Urothelium cell line (cell line): ENCODE data around the gene ZNF532.
"Not testable (repeated sequence)": the region's sequence is repeated elsewhere in the genome, so short reads cannot be mapped to it uniquely, and the experiment has no call there.

Source experiments
- DNase-seq: peaks from one replicate; pipeline ENCODE4 v3.0.0; 2011; ENCODE audit warnings: low spot score, mixed read lengths
- FAIRE-seq: peaks from 2 replicates; lab custom pipeline; 2011; peaks lifted over from hg19 to GRCh38; lab: Jason Lieb, UNC

The ZNF532 gene

GRCh38 chr18:58847383-58848071 is 17.1 kb upstream of the ZNF532 start:
- DNase-seq (no peak), FAIRE-seq (no peak)

- DNase-seq = no peak
- FAIRE-seq = no peak
Observed at GRCh38 chr18:58848685-58849084, 16.0 kb upstream of the ZNF532 start.

GRCh38 chr18:58850786-58851469 is 13.7 kb upstream of the ZNF532 start:
- FAIRE-seq (no peak), DNase-seq (no peak)

GRCh38 chr18:58851856-58852255 is 12.8 kb upstream of the ZNF532 start:
- FAIRE-seq (no peak), DNase-seq (no peak)

DNA sequence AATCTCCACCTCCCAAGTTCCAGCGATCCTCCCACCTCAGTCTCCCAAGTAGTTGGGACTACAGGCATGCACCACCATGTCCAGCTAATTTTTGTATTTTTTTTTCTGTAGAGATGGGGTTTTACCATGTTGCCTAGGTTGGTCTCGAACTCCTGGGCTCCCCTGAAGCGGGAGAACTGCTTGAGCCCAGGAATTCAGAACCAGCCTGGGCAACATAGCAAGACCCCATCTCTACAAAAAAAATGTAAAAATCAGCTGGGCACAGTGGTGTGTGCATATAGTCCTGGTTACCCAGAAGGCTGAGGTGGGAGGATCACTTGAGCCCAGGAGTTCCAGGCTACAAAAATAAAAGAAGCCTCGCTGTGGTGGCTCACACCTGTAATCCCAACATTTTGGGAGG is 12.0 kb upstream of the ZNF532 start:
- DNase-seq (no peak), FAIRE-seq (no peak)

DNA sequence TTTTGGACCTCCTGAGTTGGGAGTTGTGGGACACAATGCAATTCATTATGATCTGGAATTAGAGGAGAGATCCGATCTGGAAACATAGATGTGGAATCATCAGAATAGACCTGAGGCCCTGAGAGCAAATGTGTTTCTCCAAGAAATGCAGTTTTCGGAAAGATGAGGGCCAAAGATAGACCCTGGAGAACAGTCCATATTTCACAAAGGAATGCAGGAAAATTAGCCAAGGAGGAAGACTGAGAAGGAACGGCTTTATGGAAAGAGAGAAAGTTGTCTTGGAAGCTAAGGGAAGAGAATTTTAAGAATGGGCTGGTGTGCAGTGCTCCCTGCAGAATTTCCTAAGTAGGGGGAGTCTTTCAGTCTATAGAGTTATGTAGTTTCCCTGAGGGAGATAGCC is 11.1 kb upstream of the ZNF532 start:
- DNase-seq = no peak

DNA sequence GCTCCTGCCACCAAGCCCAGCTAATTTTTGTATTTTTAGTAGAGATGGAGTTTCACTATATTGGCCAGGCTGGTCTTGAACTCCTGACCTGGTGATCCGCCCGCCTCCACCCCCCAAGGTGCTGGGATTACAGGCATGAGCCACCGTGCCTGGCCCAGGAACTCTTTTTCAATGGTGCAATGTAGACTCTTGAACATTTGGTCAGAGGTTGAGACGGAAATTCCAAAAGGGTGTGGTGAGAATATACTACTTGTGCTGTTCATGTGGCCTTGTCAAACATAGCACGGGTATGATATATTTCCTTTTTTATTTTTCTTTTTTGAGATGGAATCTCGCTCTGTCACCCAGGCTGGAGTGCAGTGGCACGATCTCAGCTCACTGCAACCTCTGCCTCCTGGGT is 9.2 kb upstream of the ZNF532 start:
- FAIRE-seq, DNase-seq: not testable (repeated sequence)

More for the DNA sequence above, 11.1 kb upstream of the ZNF532 start:
- no peak for FAIRE-seq

- FAIRE-seq = peak; percentile 37
- no peak for DNase-seq
Observed at GRCh38 chr18:58856881-58857280, 7.8 kb upstream of the ZNF532 start.

DNA sequence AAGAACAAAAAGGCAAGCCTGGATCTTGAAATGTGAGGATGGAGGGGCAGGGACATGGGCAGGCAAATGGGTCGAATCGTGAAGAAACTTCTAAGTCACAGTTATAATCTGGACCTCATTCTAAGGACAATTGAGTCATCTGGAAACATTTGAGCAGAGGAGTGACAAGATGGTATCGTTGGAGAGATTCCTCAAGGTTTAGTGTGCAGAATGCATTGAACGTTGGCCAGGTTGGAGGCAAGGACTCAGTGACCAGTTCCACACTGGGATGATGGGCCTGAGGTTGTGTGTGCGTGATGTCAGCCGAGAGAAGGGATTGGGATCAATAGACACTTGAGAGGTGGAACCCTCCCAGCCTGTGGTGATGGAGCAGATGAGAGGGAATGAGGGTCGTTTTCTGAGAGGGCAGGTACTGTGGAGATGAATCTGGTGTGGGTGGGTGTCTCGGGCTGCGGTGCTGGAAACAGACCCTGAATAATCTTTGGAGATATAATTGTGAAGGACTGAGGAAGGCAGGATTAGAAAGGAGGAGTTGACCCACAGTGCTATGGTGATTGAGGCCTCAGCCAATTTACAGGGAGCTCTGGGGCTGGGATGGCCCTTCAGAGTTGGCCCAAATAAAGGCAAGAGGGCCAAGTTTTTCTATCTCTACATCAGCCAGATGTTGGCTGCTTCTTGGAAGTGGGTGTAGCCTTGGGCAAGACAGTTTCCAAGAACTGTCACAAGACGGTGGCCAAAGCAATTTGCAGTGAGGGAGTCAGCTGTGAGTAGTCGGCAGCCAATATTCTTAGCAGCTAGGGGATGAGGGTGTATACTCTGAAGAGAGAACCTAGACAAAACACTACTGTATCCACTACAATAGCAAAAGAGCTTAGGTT is 5.8 kb upstream of the ZNF532 start:
- DNase-seq (no peak), FAIRE-seq (no peak)

DNA sequence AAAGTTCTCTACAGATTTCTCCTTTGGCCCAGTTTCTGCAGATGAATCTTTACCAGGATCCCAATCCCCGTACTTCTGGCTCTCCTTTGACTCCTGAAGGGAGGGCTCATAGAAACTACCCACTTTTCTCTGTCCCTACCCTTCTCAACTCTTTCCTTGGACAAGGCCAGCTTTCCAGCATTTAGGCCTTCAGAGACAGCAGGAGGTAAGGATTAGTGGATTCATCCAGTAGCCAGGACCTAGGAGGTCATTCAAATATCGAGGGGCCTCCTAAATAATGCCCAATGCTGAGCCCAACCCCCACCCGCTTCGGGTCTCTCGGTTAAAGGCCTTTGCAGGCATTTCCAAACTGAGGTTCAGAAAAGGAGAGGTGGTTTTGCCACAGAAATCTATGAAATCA is 4.8 kb upstream of the ZNF532 start:
- DNase-seq = no peak
- FAIRE-seq = no peak

- DNase-seq (no peak), FAIRE-seq (no peak)
Observed at GRCh38 chr18:58860747-58861231, 3.9 kb upstream of the ZNF532 start.

DNA sequence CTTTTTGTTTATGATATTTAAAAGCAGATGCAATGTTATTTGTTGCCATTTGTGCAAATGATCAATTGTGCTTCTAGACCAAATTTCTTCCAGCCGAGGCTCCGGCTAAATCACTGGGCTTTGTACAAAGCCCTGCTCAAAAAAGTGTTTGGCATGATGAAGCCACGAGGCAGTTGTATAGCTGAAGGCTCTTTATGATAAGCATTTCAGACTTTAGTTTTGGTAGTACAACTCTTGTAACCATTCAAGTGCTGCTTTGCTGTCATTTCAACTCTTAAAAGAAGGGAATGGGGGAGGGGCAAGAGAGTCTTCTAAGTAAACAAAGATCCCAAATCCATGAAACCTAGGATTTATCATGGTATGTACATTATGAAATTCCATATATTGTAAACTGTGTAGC is 3.3 kb upstream of the ZNF532 start:
- DNase-seq = no peak
- no peak for FAIRE-seq

GRCh38 chr18:58861861-58862301 is 2.8 kb upstream of the ZNF532 start:
- DNase-seq = no peak
- no peak for FAIRE-seq

- DNase-seq = no peak
- no peak for FAIRE-seq
Observed at GRCh38 chr18:58862356-58862755, 2.3 kb upstream of the ZNF532 start.

GRCh38 chr18:58862851-58863538 is 1.7 kb upstream of the ZNF532 start:
- DNase-seq (peak; percentile 25), FAIRE-seq (no peak)

DNA sequence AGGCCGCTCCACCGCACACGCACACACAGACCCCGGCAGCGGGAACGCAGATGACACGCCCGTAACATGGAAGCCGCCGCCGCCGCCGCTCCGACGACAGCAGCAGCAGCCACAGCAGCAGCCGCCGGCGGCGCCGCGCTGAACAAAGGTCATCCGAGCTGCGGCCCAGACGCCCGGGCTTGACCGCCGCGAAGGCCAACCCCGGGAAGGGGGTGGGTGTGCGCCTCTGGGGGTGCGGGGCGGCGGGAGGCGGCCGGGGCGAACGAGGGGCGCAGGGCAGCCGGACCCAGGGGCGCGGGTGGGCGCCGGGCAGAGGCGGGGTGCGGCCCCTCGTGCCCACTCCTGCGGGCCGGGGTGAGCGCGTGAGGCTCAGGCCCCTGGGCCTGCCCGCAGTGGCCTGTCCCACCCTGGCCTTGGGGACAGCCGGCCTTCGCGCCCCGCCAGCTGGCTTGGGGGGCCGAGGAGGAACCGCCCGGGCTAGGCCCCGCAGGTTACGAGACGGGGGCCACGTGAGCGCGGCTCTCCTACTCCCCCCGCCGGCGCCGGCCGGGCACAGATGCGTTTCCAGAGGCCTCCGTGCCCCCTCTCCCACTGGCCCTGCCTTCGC is 1.0 kb upstream of the ZNF532 start:
- DNase-seq = peak; percentile 35
- FAIRE-seq = no peak

GRCh38 chr18:58865033-58865590 is 435 bp downstream of the ZNF532 start:
- no peak for DNase-seq
- no peak for FAIRE-seq

DNA sequence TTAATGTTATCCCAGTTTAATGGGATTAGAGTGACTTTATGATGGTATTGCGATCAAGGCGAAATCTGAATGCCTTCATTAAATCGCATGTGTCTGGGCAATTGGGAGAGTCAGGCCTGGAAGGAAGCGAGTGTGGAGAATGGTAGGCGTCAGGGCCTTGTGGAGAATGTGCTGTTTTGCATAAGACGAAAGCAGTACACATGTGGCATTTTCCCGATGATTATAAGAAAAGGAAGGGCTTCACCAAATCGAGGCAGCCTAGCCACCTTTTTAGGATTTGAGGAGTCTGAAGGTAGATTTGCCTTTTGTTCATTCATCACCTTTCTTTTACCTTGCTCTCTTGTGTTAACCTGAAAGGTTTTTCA is 1.0 kb downstream of the ZNF532 start:
- DNase-seq = no peak
- FAIRE-seq = no peak

GRCh38 chr18:58866066-58866772 is 1.5 kb downstream of the ZNF532 start:
- FAIRE-seq (no peak), DNase-seq (no peak)

GRCh38 chr18:58866773-58867150 is 2.1 kb downstream of the ZNF532 start:
- FAIRE-seq = no peak

More at GRCh38 chr18:58866773-58867150, 2.1 kb downstream of the ZNF532 start:
- no peak for DNase-seq
